HG02870 (cell line): ENCODE measurements around the gene KRTAP5-9.
"Not testable (repeated sequence)": the region's sequence is repeated elsewhere in the genome, so short reads cannot be mapped to it uniquely, and the experiment has no call there.

Experiments used
- ATAC-seq: cut with Tn5 transposase; IDR thresholded peaks from one replicate; pipeline ENCODE4 v1.9.1; 2021; ENCODE audit warnings: mild to moderate bottlenecking, moderate library complexity; ENCODE audit not compliant: unreplicated experiment

Gene KRTAP5-9

DNA sequence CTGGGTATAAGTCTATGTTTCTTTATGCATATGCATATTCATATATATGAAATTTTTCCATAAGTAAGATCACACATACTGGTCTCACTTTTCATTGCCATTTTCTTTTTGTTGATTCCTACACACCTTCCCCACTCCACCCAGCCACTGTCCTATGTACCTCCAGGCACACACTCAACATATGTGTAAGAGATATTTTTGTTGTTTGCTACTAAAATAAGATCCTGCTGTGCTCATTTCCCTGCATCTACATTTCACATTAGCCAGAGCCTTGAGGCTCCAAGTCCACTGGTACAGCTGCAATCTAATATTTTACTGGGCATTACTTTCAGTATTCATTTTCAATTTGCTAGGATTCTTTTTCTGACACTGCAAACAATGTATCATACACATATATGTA is 9.0 kb downstream of the KRTAP5-9 start:
- ATAC-seq: no peak

DNA sequence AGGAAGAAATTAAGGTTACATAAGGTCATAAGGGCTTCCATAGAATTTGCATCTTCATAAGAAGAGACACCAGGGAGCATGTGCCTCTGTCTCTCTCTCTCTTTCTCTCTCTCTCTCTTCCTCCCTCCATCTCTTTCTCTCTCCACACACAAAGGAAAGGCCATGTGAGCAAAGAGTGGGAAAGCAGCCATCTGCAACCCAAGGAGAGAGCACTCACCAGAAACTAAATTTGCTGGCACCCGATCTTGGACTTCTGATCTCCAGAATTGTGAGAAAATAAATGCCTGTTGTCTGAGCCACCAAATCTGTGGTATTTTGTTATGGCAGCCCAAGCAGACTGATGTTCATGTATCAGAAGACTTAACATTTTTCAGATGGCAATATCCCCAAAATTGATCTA is 10.8 kb downstream of the KRTAP5-9 start:
- no peak for ATAC-seq

DNA sequence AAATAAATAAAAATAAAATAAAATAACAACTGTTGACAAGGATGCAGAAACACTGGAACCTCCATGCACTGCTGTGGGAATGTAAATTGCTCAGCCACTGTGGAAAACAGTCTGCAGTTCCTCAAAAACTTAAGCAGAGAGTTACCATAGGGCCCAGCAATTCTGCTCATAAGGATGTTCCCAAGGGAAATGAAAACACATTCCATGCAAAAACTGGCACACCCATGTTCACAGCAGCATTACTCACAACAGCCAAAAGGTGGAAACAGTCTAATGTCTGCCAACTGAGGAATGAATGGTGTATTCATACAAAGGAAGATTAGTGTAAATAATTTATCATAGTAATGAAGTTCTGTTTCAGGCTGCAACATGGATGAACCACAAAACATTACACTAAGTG is 13.9 kb downstream of the KRTAP5-9 start:
- no peak for ATAC-seq

DNA sequence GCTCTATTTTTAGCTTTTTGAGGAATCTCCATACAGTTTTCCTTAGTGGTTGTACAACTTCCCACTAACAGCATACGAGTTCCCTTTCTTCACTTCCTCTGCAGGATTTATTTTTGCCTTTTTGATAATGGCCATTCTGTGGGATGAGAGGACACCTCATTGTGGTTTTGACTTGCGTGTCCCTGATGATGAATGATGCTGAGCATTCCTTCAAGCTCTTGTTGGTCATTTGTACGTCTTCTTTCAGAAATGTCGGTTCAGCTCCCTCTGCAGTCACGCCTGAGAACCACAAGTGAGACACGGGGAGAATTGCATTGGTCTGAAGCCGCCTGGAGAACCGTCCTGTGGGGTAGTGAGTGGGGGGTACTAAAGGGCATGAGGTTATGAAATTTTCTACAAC is 15.2 kb downstream of the KRTAP5-9 start:
- ATAC-seq: no peak

DNA sequence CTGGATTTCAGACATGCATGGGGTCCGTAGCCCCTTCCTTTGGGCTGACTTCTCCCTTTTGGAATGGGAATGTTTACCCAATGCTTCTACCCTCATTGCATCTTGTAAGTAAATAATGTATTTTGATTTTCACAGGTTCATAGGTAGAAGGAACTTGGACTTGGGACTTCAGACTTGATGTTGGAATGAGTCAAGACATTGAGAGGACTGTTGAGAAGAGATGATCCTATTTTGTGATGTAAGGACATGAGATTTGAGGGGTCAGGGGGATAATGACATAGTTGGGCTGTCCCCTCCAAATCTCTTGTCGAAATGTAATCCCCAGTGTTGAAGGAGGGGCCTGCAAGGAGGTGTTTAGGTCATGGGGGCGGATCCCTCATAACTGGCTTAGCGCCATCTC is 16.2 kb downstream of the KRTAP5-9 start:
- no peak for ATAC-seq

DNA sequence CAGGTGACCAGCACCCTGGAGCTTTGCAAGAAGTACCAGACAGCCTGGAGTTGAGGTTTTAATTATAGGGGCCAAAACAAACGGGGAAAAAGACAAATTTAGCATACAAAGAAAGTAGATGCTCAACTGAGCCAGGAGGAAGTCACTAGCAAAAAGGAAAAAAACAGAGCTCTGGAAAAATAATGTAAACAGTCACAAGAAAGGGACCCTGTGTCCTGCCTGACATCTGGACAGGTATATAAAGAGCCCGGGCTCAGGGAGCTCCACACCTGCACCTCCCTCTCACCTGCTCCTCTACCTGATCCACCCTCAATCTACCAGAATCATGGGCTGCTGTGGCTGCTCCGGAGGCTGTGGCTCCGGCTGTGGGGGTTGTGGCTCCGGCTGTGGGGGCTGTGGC is 17.0 kb downstream of the KRTAP5-9 start, which contains the start of gene KRTAP5-10:
TSS of gene KRTAP5-10 (plus strand) at position 301 of the 400 bp plus-strand sequence. CDS start at position 326, 25 bp downstream.
- no peak for ATAC-seq

DNA sequence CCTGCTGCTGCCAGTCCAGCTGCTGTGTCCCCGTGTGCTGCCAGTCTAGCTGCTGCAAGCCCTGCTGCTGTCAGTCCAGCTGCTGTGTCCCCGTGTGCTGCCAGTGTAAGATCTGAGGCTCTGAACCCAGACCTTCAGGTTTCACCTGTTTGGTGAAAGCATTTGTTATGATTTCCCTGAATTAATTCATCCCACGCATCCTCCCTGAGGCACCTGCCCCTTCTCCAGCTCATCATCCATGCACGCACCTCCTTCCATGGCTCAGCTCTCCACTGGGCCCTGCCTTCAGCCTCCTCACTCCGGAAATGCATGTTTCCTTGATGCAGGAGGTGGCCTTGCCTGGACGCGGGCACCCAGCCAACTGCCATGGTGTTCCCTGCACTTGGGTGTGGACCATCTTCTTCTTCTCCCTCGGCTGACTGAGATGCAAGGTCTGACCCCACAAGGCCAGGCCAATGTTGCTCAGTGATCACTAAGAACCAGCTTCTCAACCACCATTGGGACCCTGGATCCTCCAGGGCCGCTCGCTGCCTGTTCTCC is 17.9 kb downstream of the KRTAP5-9 start:
- no peak for ATAC-seq

DNA sequence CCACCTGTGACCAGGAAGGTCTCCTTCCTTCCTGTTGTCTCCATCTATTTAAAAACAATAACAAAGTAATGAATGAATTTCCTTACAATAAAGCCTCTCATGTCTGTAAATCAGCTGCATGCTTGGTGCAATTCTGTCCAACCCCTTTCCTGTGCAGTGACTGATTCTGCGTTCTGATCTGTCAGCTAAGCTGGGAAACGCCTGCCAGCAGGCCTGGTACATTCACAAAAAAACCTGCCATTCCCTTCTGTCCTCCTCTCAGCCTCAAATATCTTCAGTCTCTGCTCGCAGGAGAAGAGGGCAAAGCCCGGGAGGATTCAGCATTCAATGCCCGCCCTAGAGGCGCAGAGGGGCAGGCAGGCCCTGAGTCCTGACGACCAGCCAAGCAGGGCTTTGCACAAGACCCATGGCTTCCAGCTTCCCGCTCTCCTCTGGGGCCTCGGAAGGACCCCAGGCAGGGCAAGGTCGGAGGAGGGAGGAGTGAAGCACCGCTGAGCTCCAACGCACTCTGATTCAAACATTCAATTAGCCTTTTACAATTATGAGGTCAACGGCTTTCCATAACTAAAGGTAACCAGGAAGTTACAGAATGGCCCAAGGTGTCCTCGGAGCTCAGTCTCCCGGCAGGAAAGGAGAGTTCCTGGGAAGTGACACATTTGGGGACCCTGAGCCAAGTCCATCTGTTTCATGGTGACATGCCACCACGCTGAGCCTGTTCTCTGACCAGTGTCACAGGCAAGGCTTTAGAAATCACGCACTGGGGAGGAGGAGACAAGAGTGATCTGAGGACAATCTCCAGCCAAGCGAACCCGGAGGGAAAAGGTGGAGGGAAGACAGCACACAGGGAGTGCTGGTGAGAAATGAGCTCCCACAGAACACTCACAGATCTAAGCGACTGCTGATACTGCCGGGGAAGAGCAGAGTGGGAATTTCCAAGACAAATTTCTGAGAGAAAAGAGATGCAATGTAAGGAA is 18.7 kb downstream of the KRTAP5-9 start:
- ATAC-seq: not testable (repeated sequence)

DNA sequence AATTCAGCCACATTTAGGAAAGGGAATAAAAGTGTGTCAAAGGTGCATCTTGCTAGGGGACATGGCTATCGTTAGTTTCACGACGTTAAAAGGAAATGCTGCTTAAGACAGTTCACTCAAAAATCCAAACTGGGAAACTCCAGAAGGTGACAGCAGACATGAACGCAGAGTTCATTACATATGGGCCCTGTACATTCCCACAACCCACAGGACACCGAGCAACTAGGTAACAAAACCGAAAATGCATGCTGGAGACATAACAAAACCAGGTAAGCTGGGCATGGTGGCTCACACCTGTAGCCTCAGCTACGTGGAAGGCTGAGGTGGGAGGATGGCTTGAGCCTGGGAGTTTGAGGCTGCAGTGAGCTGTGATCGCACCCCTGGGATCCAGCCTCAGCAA is 19.4 kb downstream of the KRTAP5-9 start:
- ATAC-seq: not testable (repeated sequence)

DNA sequence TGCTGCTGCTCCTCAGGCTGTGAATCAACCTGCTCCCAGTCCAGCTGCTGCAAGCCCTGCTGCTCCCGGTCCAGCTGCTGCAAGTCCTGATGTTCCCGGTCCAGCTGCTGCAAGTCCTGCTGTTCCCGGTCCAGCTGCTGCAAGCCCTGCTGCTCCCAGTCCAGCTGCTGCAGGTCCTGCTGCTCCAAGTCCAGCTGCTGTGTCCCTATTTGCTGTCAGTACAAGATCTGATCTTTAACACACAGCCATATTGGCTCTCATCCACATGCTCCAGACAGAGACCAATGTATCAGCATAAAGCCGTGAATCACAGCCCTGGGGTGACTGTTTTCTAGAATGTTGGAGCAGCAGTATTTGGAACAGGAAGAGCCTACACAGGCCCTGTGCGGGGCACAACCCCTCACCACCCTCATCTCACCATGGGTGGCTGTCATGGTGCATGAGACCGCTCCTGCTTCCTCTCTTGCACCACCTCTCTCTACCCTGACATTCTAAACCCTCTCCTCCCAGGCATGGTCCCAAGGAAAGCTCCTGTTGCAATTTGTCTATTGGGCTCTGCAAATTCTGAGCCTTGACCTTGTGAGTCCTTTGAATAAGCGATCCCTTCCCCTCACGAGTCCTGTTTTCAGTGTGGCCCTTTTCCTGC is 20.6 kb downstream of the KRTAP5-9 start:
- no peak for ATAC-seq

DNA sequence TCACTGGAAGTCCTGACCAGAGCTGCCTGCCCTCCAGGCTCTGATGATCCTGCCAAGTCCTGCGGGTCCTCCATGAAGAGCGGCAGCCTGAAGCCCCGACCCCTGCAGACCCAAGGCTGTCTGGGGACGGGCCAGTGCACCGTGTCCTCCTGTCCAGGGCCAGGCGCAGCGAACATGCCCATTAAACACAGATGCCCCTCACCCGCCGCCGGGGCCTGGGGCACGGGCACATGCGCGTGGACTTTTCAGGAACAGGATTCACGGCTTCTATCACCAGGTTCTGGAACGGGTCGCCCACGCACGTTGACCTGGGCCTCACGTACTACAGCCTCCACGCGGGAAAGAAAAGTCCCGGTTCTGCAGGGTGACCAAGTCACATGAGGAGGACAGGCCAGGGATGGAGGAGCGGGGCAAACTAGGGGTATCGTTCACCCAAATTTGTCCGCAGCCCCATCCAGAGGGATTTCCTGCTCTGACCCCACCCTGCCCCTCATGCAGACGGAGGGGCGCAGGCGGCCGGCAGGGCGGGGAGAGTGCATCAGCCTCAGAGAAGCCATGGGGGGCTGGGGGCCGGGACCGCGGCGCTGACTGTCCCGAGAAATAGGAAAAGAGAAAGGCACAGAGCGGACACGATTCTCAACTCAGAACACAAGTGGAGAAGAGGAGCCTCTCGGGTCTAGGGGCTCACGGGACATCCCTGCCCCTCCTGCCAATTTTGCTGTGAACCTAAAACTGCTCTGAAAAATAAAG is 23.1 kb downstream of the KRTAP5-9 start:
- not testable (repeated sequence) for ATAC-seq

DNA sequence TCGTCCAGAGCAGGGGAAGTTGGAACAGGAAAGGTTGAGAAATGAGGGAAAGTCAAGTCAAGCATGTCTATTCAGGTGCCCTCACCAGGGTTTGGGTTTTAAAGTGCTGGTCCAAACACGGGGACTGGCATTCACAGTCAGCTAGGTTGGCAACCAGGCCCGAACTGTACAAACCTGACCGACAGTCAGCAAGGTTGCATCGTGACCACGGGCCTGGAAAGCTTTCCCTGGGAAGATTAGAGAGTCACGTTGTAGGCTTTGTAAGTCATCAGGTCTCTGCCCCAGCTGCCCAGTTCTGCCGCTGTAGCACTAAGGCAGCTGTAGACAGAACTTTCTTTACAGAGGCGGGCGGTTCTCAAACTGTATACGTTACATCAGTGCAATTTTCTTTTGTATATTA is 24.6 kb downstream of the KRTAP5-9 start:
- ATAC-seq: no peak

DNA sequence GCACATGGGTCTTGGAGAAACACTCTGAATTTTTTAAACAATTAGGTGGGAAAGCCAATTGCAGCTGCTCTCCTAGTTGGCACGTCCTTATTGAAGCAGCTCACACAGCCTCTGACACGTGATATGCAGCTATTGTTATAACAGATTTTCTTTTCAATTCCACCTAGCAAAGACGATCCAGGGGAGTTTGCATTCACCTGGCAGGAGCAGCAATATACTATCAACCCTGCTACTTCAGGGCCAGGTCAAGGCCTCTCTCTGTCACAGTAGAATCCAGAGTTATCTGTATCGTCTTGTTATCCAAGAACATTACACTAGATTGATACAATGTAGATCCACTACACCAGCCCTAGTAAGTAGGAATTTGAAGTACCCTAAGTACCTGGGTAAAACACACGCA is 26.2 kb downstream of the KRTAP5-9 start:
- no peak for ATAC-seq

DNA sequence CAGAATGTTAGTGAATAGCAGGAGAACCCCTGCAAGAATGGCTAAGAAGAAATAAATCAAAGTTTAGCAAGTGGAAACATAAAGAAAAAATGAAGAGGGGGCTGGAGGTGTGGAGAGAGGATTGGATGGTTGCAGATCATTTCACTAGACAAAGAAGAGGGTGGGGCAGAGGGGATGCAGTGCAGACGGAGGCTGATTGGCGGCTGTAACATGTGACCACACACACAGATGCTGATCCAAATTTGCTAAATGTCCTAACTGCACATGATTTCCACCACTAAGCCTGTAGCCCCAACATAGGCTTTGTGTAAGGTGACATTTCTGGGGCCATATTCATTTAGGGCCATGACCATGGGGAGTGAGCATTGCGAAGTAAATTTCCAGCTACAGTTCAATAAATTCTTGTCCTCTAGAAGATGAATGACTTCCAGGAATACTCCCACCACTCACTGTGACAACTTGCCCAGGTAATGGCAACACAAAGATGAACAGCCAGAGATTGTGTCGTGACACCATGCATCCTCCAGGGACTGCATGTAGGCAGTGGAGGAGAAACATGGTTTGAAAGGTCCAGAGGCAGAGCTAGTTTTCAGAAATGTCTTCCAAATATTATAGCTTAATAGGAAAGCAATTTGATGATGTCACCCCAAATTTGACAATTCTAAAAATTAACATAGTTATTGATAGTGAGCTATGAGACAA is 27.7 kb downstream of the KRTAP5-9 start:
- ATAC-seq: no peak

DNA sequence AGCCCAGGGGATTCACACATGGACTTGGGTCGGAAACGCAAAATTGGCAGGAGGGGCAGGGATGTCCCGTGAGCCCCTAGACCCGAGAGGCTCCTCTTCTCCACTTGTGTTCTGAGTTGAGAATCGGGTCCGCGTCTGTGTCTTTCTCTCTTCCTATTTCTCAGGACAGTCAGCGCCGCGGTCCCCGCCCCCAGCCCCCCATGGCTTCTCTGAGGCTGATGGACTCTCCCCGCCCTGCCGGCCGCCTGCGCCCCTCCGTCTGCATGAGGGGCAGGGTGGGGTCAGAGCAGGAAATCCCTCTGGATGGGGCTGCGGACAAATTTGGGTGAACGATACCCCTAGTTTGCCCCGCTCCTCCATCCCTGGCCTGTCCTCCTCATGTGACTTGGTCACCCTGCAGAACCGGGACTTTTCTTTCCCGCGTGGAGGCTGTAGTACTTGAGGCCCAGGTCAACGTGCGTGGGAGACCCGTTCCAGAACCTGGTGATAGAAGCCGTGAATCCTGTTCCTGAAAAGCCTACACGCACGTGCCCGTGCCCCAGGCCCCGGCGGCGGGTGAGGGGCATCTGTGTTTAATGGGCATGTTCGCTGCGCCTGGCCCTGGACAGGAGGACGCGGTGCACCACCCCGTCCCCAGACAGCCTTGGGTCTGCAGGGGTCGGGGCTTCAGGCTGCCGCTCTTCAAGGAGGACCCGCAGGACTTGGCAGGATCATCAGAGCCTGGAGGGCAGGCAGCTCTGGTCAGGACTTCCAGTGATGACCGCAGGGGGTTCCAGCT is 28.7 kb downstream of the KRTAP5-9 start:
- not testable (repeated sequence) for ATAC-seq

DNA sequence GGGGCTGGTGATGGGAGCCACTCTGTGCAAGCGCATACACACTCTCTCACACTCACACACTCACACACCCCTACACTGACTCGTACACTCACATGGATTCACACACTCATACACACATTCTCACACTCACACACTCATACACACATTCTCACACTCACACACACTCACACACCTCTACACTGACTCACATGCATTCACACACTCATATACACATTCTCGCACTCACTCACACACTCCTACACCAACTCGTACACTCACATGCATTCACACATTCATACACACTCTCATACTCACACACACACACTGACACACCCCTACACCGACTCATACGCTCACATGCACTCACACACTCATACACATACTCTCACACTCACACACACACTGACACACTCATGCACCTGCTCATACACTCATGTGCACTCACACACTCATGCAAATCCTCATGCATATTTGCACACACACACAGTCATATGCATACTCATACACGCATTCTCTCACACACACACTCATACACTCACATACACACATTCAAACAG is 29.3 kb downstream of the KRTAP5-9 start:
- no peak for ATAC-seq

DNA sequence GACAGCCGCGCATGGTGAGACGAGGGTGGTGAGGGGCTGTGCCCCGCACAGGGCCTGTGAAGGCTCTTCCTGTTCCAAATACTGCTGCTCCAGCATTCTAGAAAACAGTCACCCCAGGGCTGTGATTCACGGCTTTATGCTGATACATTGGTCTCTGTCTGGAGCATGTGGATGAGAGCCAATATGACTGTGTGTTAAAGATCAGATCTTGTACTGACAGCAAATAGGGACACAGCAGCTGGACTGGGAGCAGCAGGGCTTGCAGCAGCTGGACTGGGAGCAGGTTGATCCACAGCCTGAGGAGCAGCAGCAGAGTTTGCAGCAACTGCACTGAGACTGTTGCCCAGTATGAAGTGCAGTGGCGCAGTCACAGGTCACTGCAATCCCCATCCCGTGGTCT is 31.3 kb downstream of the KRTAP5-9 start:
- not testable (repeated sequence) for ATAC-seq

DNA sequence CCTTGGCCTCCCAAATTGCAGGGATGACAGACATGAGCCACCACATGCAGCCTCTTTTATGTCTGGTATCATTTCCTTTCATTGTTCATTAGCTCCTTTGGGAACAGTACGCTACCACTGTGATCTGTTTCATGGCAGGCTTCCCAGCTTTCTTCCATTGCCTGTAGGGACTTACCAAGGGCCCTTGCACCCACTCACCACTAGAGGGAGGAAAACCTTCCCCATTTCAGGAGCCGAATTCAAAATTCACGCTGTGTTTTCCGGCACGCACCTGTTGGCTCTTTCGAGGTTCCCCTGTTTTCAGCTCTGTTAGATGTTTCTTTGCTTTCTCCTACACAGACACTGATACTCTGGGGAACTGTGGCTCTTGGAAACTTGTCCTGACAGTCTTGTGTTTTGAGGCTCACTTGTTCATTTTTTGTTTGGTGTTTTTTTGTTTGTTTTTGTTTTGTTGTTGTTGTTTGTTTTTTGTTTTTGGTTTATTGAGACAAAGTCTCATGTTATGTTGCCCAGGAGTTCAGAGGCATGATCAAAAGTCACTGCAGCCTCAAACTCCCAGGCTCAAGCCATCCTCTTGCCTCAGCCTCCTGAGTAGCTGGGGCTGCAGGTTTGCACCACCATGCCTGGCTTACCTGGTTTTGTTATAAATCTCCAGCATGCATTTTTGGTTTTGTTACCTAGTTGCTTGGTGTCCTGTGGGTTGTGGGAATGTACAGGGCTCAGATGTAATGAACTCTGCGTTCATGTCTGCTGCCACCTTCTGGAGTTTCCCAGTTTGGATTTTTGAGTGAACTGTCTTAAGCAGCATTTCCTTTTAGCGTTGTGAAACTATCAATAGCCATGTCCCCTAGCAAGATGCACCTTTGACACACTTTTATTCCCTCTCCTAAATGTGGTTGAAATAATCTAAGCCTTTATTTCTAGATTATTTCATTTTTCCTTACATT is 32.1 kb downstream of the KRTAP5-9 start:
- ATAC-seq: no peak
